ENCODE measurements around the gene GAB3. TPM values are rescaled to one million over a fixed set of nuclear protein-coding genes. Genes with fewer than 3 reads are reported as not detected.

GAB3 gene
- polyA plus RNA-seq, 1 donor from 2014 or later: not detected

- H4K20me1 ChIP-seq (ENCODE audit: insufficient read depth): no peaks in the 10 kb centered on the region
- TF ChIP-seq MXI1 (conservative IDR thresholded peaks at IDR 0.05; ENCODE audit: poor library complexity, severe bottlenecking): no peak
- no peak for TF ChIP-seq SMC3 (conservative IDR thresholded peaks at IDR 0.05; ENCODE audit: poor library complexity)
- TF ChIP-seq, protein P1, sequence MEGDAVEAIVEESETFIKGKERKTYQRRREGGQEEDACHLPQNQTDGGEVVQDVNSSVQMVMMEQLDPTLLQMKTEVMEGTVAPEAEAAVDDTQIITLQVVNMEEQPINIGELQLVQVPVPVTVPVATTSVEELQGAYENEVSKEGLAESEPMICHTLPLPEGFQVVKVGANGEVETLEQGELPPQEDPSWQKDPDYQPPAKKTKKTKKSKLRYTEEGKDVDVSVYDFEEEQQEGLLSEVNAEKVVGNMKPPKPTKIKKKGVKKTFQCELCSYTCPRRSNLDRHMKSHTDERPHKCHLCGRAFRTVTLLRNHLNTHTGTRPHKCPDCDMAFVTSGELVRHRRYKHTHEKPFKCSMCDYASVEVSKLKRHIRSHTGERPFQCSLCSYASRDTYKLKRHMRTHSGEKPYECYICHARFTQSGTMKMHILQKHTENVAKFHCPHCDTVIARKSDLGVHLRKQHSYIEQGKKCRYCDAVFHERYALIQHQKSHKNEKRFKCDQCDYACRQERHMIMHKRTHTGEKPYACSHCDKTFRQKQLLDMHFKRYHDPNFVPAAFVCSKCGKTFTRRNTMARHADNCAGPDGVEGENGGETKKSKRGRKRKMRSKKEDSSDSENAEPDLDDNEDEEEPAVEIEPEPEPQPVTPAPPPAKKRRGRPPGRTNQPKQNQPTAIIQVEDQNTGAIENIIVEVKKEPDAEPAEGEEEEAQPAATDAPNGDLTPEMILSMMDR (IDR thresholded peaks at IDR 0.05; ENCODE audit: poor library complexity, severe bottlenecking): no peak
- TF ChIP-seq EP300 (conservative IDR thresholded peaks at IDR 0.05; ENCODE audit: poor library complexity, severe bottlenecking): no peak
- no peak for TF ChIP-seq POLR2AphosphoS5 (IDR thresholded peaks at IDR 0.05)
- no peak for TF ChIP-seq RAD21 (conservative IDR thresholded peaks at IDR 0.05)
- no peak for TF ChIP-seq EZH2 (IDR thresholded peaks at IDR 0.05; ENCODE audit: borderline replicate concordance, insufficient read depth, low read length, poor library complexity, severe bottlenecking)
- TF ChIP-seq TAF1 (IDR thresholded peaks at IDR 0.05; ENCODE audit: low read depth): no peak
- TF ChIP-seq, protein P2, sequence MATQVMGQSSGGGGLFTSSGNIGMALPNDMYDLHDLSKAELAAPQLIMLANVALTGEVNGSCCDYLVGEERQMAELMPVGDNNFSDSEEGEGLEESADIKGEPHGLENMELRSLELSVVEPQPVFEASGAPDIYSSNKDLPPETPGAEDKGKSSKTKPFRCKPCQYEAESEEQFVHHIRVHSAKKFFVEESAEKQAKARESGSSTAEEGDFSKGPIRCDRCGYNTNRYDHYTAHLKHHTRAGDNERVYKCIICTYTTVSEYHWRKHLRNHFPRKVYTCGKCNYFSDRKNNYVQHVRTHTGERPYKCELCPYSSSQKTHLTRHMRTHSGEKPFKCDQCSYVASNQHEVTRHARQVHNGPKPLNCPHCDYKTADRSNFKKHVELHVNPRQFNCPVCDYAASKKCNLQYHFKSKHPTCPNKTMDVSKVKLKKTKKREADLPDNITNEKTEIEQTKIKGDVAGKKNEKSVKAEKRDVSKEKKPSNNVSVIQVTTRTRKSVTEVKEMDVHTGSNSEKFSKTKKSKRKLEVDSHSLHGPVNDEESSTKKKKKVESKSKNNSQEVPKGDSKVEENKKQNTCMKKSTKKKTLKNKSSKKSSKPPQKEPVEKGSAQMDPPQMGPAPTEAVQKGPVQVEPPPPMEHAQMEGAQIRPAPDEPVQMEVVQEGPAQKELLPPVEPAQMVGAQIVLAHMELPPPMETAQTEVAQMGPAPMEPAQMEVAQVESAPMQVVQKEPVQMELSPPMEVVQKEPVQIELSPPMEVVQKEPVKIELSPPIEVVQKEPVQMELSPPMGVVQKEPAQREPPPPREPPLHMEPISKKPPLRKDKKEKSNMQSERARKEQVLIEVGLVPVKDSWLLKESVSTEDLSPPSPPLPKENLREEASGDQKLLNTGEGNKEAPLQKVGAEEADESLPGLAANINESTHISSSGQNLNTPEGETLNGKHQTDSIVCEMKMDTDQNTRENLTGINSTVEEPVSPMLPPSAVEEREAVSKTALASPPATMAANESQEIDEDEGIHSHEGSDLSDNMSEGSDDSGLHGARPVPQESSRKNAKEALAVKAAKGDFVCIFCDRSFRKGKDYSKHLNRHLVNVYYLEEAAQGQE (IDR thresholded peaks at IDR 0.05; ENCODE audit: borderline replicate concordance): no peak
- no peak overlapping the region for H3K4me3 ChIP-seq (ENCODE audit: low read length)
- H3K9me2 ChIP-seq (ENCODE audit: insufficient read depth, low read length): no peaks in the 10 kb centered on the region
- H3K79me2 ChIP-seq (replicated peaks; ENCODE audit: insufficient read depth, low read length): no peaks in the 10 kb centered on the region
- no peaks in the 10 kb centered on the region for H3K9me3 ChIP-seq (ENCODE audit: low read length)
- no peaks in the 10 kb centered on the region for H3K36me3 ChIP-seq (ENCODE audit: insufficient read depth, low read length)
- H3K9ac ChIP-seq (ENCODE audit: low read length): no peak overlapping the region
- H2AFZ ChIP-seq (ENCODE audit: low read depth, low read length): no peak overlapping the region
- H3K4me2 ChIP-seq (ENCODE audit: low read length): no peak overlapping the region
- H3K27me3 ChIP-seq (ENCODE audit: insufficient read depth, low read depth, low read length): no peaks in the 10 kb centered on the region
- no peaks in the 10 kb centered on the region for H3F3A ChIP-seq (ENCODE audit: insufficient read depth, low read length, poor library complexity, severe bottlenecking)
- H3K27ac ChIP-seq (ENCODE audit: low read length): no peak overlapping the region
Observed at GRCh38 chrX:154658187-154658586, 92.7 kb downstream of the GAB3 start.

GRCh38 chrX:154657226-154657805 lies 93.6 kb downstream of the GAB3 start:
- H3K9me2 ChIP-seq (ENCODE audit: insufficient read depth, low read length): no peaks in the 10 kb centered on the region
- H3K4me3 ChIP-seq (ENCODE audit: low read length): no peak overlapping the region
- H3K79me2 ChIP-seq (replicated peaks; ENCODE audit: insufficient read depth, low read length): no peaks in the 10 kb centered on the region
- H3K4me2 ChIP-seq (ENCODE audit: low read length): no peak overlapping the region
- H4K20me1 ChIP-seq (ENCODE audit: insufficient read depth): no peaks in the 10 kb centered on the region
- H3K27ac ChIP-seq (ENCODE audit: low read length): no peak overlapping the region
- no peak overlapping the region for H2AFZ ChIP-seq (ENCODE audit: low read depth, low read length)
- H3K27me3 ChIP-seq (ENCODE audit: insufficient read depth, low read depth, low read length): no peaks in the 10 kb centered on the region
- H3K9me3 ChIP-seq (ENCODE audit: low read length): no peaks in the 10 kb centered on the region
- H3K9ac ChIP-seq (ENCODE audit: low read length): no peak overlapping the region
- TF ChIP-seq, protein P1 (IDR thresholded peaks at IDR 0.05; ENCODE audit: poor library complexity, severe bottlenecking): no peak
- TF ChIP-seq, protein P2 (IDR thresholded peaks at IDR 0.05; ENCODE audit: borderline replicate concordance): no peak
- no peak for TF ChIP-seq RAD21 (conservative IDR thresholded peaks at IDR 0.05)
- no peak for TF ChIP-seq SMC3 (conservative IDR thresholded peaks at IDR 0.05; ENCODE audit: poor library complexity)
- TF ChIP-seq TAF1 (IDR thresholded peaks at IDR 0.05; ENCODE audit: low read depth): no peak
- TF ChIP-seq MXI1 (conservative IDR thresholded peaks at IDR 0.05; ENCODE audit: poor library complexity, severe bottlenecking): no peak
- TF ChIP-seq POLR2AphosphoS5 (IDR thresholded peaks at IDR 0.05): no peak
- H3F3A ChIP-seq (ENCODE audit: insufficient read depth, low read length, poor library complexity, severe bottlenecking): no peaks in the 10 kb centered on the region
- H3K36me3 ChIP-seq (ENCODE audit: insufficient read depth, low read length): no peaks in the 10 kb centered on the region
